ENCODE data around the gene FBXO22. TPM values are rescaled to one million over a fixed set of nuclear protein-coding genes. Genes with fewer than 3 reads are reported as not detected.

The FBXO22 gene
- total RNA-seq, 3 donors from 2014 or later (not counting 1 experiment from before 2014, with no cell fraction given) = 8.5 to 16.2 (median 11.8) TPM

GRCh38 chr15:75945953-75946352 is 42.3 kb downstream of the FBXO22 start:
- Histone ChIP-seq H3K4me1 (ENCODE audit: control insufficient read depth, insufficient read depth, low read length) (no peaks in the 10 kb centered on the region), H3K9me3 (ENCODE audit: control insufficient read depth, insufficient read depth, low read length) (no peaks in the 10 kb centered on the region), H3K4me3 (ENCODE audit: low read length) (no peak overlapping the region), H3K27me3 (ENCODE audit: control insufficient read depth, insufficient read depth, low read length) (no peaks in the 10 kb centered on the region), H3K36me3 (ENCODE audit: control insufficient read depth, insufficient read depth, low read length) (no peaks in the 10 kb centered on the region), H3K27ac (ENCODE audit: low read length) (no peak overlapping the region)
- peak; percentile 35 to 59 (median 58) for ATAC-seq
- no peak for TF ChIP-seq CTCF (IDR thresholded peaks at IDR 0.05)
- Mint-ChIP-seq H3K36me3 (no peaks in the 10 kb centered on the region), H3K4me1 (peaks cover 7 to 18% of the 10 kb centered on the region in 2 donors), H3K4me3 (no peak overlapping the region), H3K27ac (no peak overlapping the region), H3K27me3 (ENCODE audit: low read depth in 2 of 2) (peaks cover 11 to 38% of the 10 kb centered on the region in 2 donors), H3K9me3 (no peaks in the 10 kb centered on the region)
- intact Hi-C loops (cut with micrococcal nuclease) = no loop called here
- 54% methylated on average over 4 of the region's 4 CpGs for WGBS (ENCODE audit: insufficient coverage)
- DNase-seq = no peak

- H3K9me3 Mint-ChIP-seq = no peaks in the 10 kb centered on the region
- H3K27ac Mint-ChIP-seq = no peak overlapping the region
- no peak overlapping the region for H3K4me3 Mint-ChIP-seq
- 75% methylated on average over 1 of the region's 1 CpG for WGBS (ENCODE audit: insufficient coverage)
- H3K36me3 Mint-ChIP-seq = no peaks in the 10 kb centered on the region
- DNase-seq = no peak
- Histone ChIP-seq H3K4me3 (ENCODE audit: low read length) (no peak overlapping the region), H3K9me3 (ENCODE audit: control insufficient read depth, insufficient read depth, low read length) (no peaks in the 10 kb centered on the region), H3K27ac (ENCODE audit: low read length) (no peak overlapping the region), H3K4me1 (ENCODE audit: control insufficient read depth, insufficient read depth, low read length) (no peaks in the 10 kb centered on the region), H3K36me3 (ENCODE audit: control insufficient read depth, insufficient read depth, low read length) (no peaks in the 10 kb centered on the region), H3K27me3 (ENCODE audit: control insufficient read depth, insufficient read depth, low read length) (no peaks in the 10 kb centered on the region)
- no peak for TF ChIP-seq CTCF (IDR thresholded peaks at IDR 0.05)
- intact Hi-C loops (cut with micrococcal nuclease) = no loop called here
- no peak for ATAC-seq
- H3K27me3 Mint-ChIP-seq (ENCODE audit: low read depth in 2 of 2) = peaks cover 19 to 49% of the 10 kb centered on the region in 2 donors
- peaks cover 7 to 18% of the 10 kb centered on the region in 2 donors for H3K4me1 Mint-ChIP-seq
Measured at GRCh38 chr15:75947092-75947491, 43.4 kb downstream of the FBXO22 start.

GRCh38 chr15:75948761-75949296 is 45.2 kb downstream of the FBXO22 start:
- Histone ChIP-seq H3K27me3 (ENCODE audit: control insufficient read depth, insufficient read depth, low read length) (no peaks in the 10 kb centered on the region), H3K4me3 (ENCODE audit: low read length) (no peak overlapping the region), H3K9me3 (ENCODE audit: control insufficient read depth, insufficient read depth, low read length) (no peaks in the 10 kb centered on the region), H3K4me1 (ENCODE audit: control insufficient read depth, insufficient read depth, low read length) (no peaks in the 10 kb centered on the region), H3K27ac (ENCODE audit: low read length) (no peak overlapping the region), H3K36me3 (ENCODE audit: control insufficient read depth, insufficient read depth, low read length) (no peaks in the 10 kb centered on the region)
- WGBS (ENCODE audit: insufficient coverage) = 84% methylated on average over 8 of the region's 8 CpGs
- H3K36me3 Mint-ChIP-seq = no peaks in the 10 kb centered on the region
- peaks cover 12 to 18% of the 10 kb centered on the region in 2 donors for H3K4me1 Mint-ChIP-seq
- H3K27me3 Mint-ChIP-seq (ENCODE audit: low read depth in 2 of 2) = peaks cover 19 to 59% of the 10 kb centered on the region in 2 donors
- no peak for ATAC-seq
- H3K27ac Mint-ChIP-seq = no peak overlapping the region
- no peak for TF ChIP-seq CTCF (IDR thresholded peaks at IDR 0.05)
- H3K9me3 Mint-ChIP-seq = no peaks in the 10 kb centered on the region
- DNase-seq = no peak
- intact Hi-C loops (cut with micrococcal nuclease) = no loop called here
- H3K4me3 Mint-ChIP-seq = no peak overlapping the region

- Histone ChIP-seq H3K27ac (ENCODE audit: low read length) (no peak overlapping the region), H3K36me3 (ENCODE audit: control insufficient read depth, insufficient read depth, low read length) (no peaks in the 10 kb centered on the region), H3K4me1 (ENCODE audit: control insufficient read depth, insufficient read depth, low read length) (no peaks in the 10 kb centered on the region), H3K27me3 (ENCODE audit: control insufficient read depth, insufficient read depth, low read length) (peaks cover 2% of the 10 kb centered on the region), H3K9me3 (ENCODE audit: control insufficient read depth, insufficient read depth, low read length) (no peaks in the 10 kb centered on the region), H3K4me3 (ENCODE audit: low read length) (no peak overlapping the region)
- peaks cover 24 to 69% of the 10 kb centered on the region in 2 donors for H3K27me3 Mint-ChIP-seq (ENCODE audit: low read depth in 2 of 2)
- intact Hi-C loops (cut with micrococcal nuclease) = no loop called here
- no peak overlapping the region for H3K4me3 Mint-ChIP-seq
- no peaks in the 10 kb centered on the region for H3K36me3 Mint-ChIP-seq
- H3K4me1 Mint-ChIP-seq = peaks cover 0 to 5% of the 10 kb centered on the region in 2 donors
- H3K27ac Mint-ChIP-seq = no peak overlapping the region
- DNase-seq (peak in 1 of 2 donors; percentile 6), ATAC-seq (no peak)
- 63% methylated on average over 3 of the region's 4 CpGs for WGBS (ENCODE audit: insufficient coverage)
- H3K9me3 Mint-ChIP-seq = no peaks in the 10 kb centered on the region
- TF ChIP-seq CTCF (IDR thresholded peaks at IDR 0.05) = no peak
Measured at GRCh38 chr15:75952525-75952924, 48.8 kb downstream of the FBXO22 start.
